Activated CD4-positive, alpha-beta T cell treated with anti-CD3 and anti-CD28 coated beads, Interleukin-2, Interleukin-4, amounts not matched to agents 100 ng/mL and 50 ng/mL, durations not matched to agents 16 hours and 8 hours (primary cell): ENCODE measurements around the gene RAP1GAP2.
"Not testable (repeated sequence)": the region's sequence is repeated elsewhere in the genome, so short reads cannot be mapped to it uniquely, and the experiment has no call there.

Experiments used
- DNase-seq: peaks from one replicate; pipeline ENCODE4 v3.0.0-alpha.2; 2020; ENCODE audit warnings: low spot score

The RAP1GAP2 gene

GRCh38 chr17:2971851-2972250 is 175.6 kb downstream of the RAP1GAP2 start:
- no peak for DNase-seq

- DNase-seq = peak; percentile 1
These were observed 176.5 kb downstream of the RAP1GAP2 start for GRCh38 chr17:2972749-2973148.

GRCh38 chr17:2974347-2974746 is 178.1 kb downstream of the RAP1GAP2 start:
- DNase-seq = no peak

GRCh38 chr17:2975469-2975958 is 179.3 kb downstream of the RAP1GAP2 start:
- DNase-seq = no peak

- no peak for DNase-seq
These were observed 180.9 kb downstream of the RAP1GAP2 start for GRCh38 chr17:2977157-2977556.

GRCh38 chr17:2978116-2978515 is 181.9 kb downstream of the RAP1GAP2 start:
- no peak for DNase-seq

GRCh38 chr17:2978991-2979390 is 182.8 kb downstream of the RAP1GAP2 start:
- DNase-seq = no peak

GRCh38 chr17:2980211-2980903 is 184.1 kb downstream of the RAP1GAP2 start:
- no peak for DNase-seq

GRCh38 chr17:2980904-2981246 is 184.6 kb downstream of the RAP1GAP2 start:
- no peak for DNase-seq

GRCh38 chr17:2981325-2981724 is 185.1 kb downstream of the RAP1GAP2 start:
- DNase-seq = no peak

- DNase-seq = no peak
These were observed 186.6 kb downstream of the RAP1GAP2 start for GRCh38 chr17:2982854-2983253.

- no peak for DNase-seq
These were observed 187.0 kb downstream of the RAP1GAP2 start for GRCh38 chr17:2983255-2983654.

GRCh38 chr17:2985318-2985717 is 189.1 kb downstream of the RAP1GAP2 start:
- DNase-seq = no peak

GRCh38 chr17:2986925-2987324 is 190.7 kb downstream of the RAP1GAP2 start:
- DNase-seq = no peak

GRCh38 chr17:2989396-2989795 is 193.2 kb downstream of the RAP1GAP2 start:
- not testable (repeated sequence) for DNase-seq

GRCh38 chr17:2989855-2990254 is 193.6 kb downstream of the RAP1GAP2 start:
- DNase-seq = no peak

- DNase-seq = no peak
These were observed 194.2 kb downstream of the RAP1GAP2 start for GRCh38 chr17:2990396-2990795.

GRCh38 chr17:2991396-2992180 is 195.3 kb downstream of the RAP1GAP2 start:
- not testable (repeated sequence) for DNase-seq

GRCh38 chr17:2994441-2994840 is 198.2 kb downstream of the RAP1GAP2 start:
- DNase-seq = no peak

- DNase-seq = no peak
These were observed 199.1 kb downstream of the RAP1GAP2 start for GRCh38 chr17:2995377-2995776.

- DNase-seq = no peak
These were observed 199.9 kb downstream of the RAP1GAP2 start for GRCh38 chr17:2995886-2996809.
